ENCODE results near the gene PAGR1.

GRCh38 chr16:29860218-29860617 lies 44.3 kb downstream of the PAGR1 start:
- TF ChIP-seq CTCF (IDR thresholded peaks at IDR 0.05) (no peak), EZH2 (IDR thresholded peaks at IDR 0.05; ENCODE audit: borderline replicate concordance, insufficient read depth, low read depth, low read length, poor library complexity, severe bottlenecking) (no peak)
